ENCODE measurements around the gene TMEM95.

DNA sequence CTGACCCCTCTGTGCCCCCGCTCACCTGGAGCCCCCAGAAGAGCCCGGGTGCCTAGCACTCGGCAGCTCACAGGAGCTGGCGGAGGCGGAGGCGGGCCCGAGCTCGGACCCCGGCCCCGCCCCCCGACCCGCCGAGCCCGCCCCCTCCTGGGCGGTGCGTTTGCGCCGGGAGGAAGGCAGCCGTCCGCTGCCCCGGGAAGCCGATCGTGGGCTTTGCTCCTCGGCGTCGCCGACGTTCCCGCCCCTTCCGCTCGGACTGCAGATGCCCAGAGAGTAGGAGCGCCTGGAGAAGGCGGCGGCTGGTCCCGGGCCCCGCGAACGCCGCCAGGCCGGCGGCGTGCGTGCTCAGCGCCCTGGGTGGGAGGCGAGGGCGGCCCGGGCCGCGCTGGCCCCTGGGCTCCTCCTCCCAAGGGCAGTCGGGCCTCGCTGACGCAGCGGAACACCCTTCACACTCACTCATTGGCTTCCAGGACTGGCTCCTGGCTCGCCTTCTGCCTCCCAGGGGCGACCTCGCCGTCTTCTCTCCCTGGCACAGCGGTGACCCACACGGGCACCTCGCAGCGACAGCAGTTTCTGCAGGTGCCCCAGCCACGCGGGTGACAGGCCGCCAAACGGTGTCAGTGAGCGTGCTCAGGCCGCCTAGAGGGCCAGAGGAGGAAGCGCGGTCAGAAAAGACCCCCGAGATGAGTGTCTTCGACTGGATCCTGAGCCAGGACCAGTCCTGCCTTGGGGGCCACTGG is 39.7 kb downstream of the TMEM95 start, which contains the start of gene PLSCR3:
- TF ChIP-seq CTCF (IDR thresholded peaks at IDR 0.05; ENCODE audit: control extremely low read depth in 1 of 3, insufficient read depth in 1 of 3, low read depth in 1 of 3, low read length in 3 of 3) (peak; percentile 40 to 57 (median 52)), JUND (IDR thresholded peaks at IDR 0.05; ENCODE audit: low read length) (no peak), POLR2AphosphoS5 (IDR thresholded peaks at IDR 0.05; ENCODE audit: low read depth, low read length) (no peak), TBP (IDR thresholded peaks at IDR 0.05; ENCODE audit: low read depth, low read length) (no peak), SIN3A (conservative IDR thresholded peaks at IDR 0.05 in 1 of 2, IDR thresholded peaks at IDR 0.05 in 1 of 2; ENCODE audit: low read depth in 1 of 2, low read length in 2 of 2) (peak; percentile 62 to 93; a peak in 3 of 4 replicates), CBX8 (IDR thresholded peaks at IDR 0.05; ENCODE audit: borderline replicate concordance, low read depth, low read length) (no peak), TAF7 (optimal IDR thresholded peaks at IDR 0.05; ENCODE audit: borderline replicate concordance, low read depth, low read length) (no peak), RFX5 (IDR thresholded peaks at IDR 0.05; ENCODE audit: borderline replicate concordance, low read depth, low read length) (no peak), RAD21 (IDR thresholded peaks at IDR 0.05 in 1 of 2, conservative IDR thresholded peaks at IDR 0.05 in 1 of 2; ENCODE audit: low read depth in 2 of 2, low read length in 2 of 2) (0 out of 4 replicates have a peak, but pooled peaks have one; percentile 11 to 26)

Data from H1 (cell line).